Right atrium auricular region (tissue), 2 donors: Measurements from ENCODE around the gene ANKHD1. TPM values are rescaled to one million over a fixed set of nuclear protein-coding genes. Genes with fewer than 3 reads are reported as not detected.
"Not testable (repeated sequence)": the region's sequence is repeated elsewhere in the genome, so short reads cannot be mapped to it uniquely, and the experiment has no call there.

Experiments used
- DNase-seq: peaks from one replicate; pipeline ENCODE4 v3.0.0-alpha.2; 2019; ENCODE audit warnings: low spot score
- H3K27ac ChIP-seq, 2 donors: fragments of 200-600 bp; sonication (generic); 1 replicate in 1 of 2; 2 replicates in 1 of 2; pipeline ENCODE4 v1.5.1; 2016 to 2019
- H3K27me3 ChIP-seq, 2 donors: fragments of 200-600 bp; sonication (generic); one replicate each; pipeline versions ENCODE4 v1.5.1 to v1.6.0; 2017 to 2019
- H3K36me3 ChIP-seq: fragments of 200-600 bp; sonication (generic); one replicate; pipeline ENCODE4 v1.5.1; 2016
- H3K4me1 ChIP-seq, 2 donors: fragments of 200-600 bp; sonication (generic); one replicate each; pipeline versions ENCODE4 v1.5.1 to v1.6.0; 2017 to 2019
- H3K4me3 ChIP-seq, 2 donors: fragments of 200-600 bp; sonication (generic); 1 replicate in 1 of 2; 2 replicates in 1 of 2; pipeline ENCODE4 v1.5.1; 2017 to 2019; ENCODE audit warnings: mild to moderate bottlenecking in 1 of 2, moderate library complexity in 1 of 2
- H3K9me3 ChIP-seq, 2 donors: fragments of 200-600 bp; sonication (generic); one replicate each; pipeline ENCODE4 v1.5.1; 2019
- CTCF ChIP-seq, 2 donors: fragments of 200-600 bp; sonication (generic); IDR thresholded peaks; one replicate each; pipeline ENCODE4 v1.5.1; 2019; ENCODE audit warnings: antibody characterized with exemption in 2 of 2
- total RNA-seq, 2 donors: library from RNA; depleted of rRNA; stranded (reverse); fragments of >200 nt; gene quantifications; one replicate each; pipeline ENCODE4 v1.1.0, GENCODE V29; 2016

Gene ANKHD1
- total RNA-seq, 2 donors from 2014 or later = 50.4 to 58.6 TPM

GRCh38 chr5:140574165-140574564 lies 172.5 kb downstream of the ANKHD1 start:
- no peaks in the 10 kb centered on the region for H3K36me3 ChIP-seq
- no peak overlapping the region for H3K4me3 ChIP-seq
- no peaks in the 10 kb centered on the region for H3K27me3 ChIP-seq
- TF ChIP-seq CTCF (IDR thresholded peaks at IDR 0.05) = no peak
- H3K4me1 ChIP-seq = peaks cover 0 to 39% of the 10 kb centered on the region in 2 donors
- H3K9me3 ChIP-seq = no peaks in the 10 kb centered on the region
- H3K27ac ChIP-seq = no peak overlapping the region
- DNase-seq = no peak

- Histone ChIP-seq H3K27ac (no peak overlapping the region), H3K4me3 (no peak overlapping the region), H3K4me1 (peaks cover 0 to 27% of the 10 kb centered on the region in 2 donors), H3K27me3 (no peaks in the 10 kb centered on the region), H3K9me3 (no peaks in the 10 kb centered on the region), H3K36me3 (no peaks in the 10 kb centered on the region)
- no peak for DNase-seq
- peak in 1 of 2 donors; percentile 44 for TF ChIP-seq CTCF (IDR thresholded peaks at IDR 0.05)
These were observed 173.7 kb downstream of the ANKHD1 start for GRCh38 chr5:140575309-140575708.

- TF ChIP-seq CTCF (IDR thresholded peaks at IDR 0.05) = no peak
- Histone ChIP-seq H3K27ac (no peak overlapping the region), H3K4me3 (no peak overlapping the region), H3K4me1 (peaks cover 0 to 13% of the 10 kb centered on the region in 2 donors), H3K27me3 (no peaks in the 10 kb centered on the region), H3K36me3 (no peaks in the 10 kb centered on the region), H3K9me3 (no peaks in the 10 kb centered on the region)
- DNase-seq = no peak
These were observed 175.2 kb downstream of the ANKHD1 start for GRCh38 chr5:140576776-140577201.

- H3K4me1 ChIP-seq, H3K4me3 ChIP-seq, H3K27ac ChIP-seq, H3K9me3 ChIP-seq, H3K27me3 ChIP-seq, H3K36me3 ChIP-seq, DNase-seq: not testable (repeated sequence)
- TF ChIP-seq CTCF (IDR thresholded peaks at IDR 0.05) = peak in 1 of 2 donors; percentile 38
These were observed 177.6 kb downstream of the ANKHD1 start for GRCh38 chr5:140579188-140579747.

GRCh38 chr5:140587495-140587894 lies 185.9 kb downstream of the ANKHD1 start:
- DNase-seq = no peak
- Histone ChIP-seq H3K27me3 (no peaks in the 10 kb centered on the region), H3K4me3 (no peak overlapping the region), H3K36me3 (no peaks in the 10 kb centered on the region), H3K9me3 (no peaks in the 10 kb centered on the region), H3K4me1 (peaks cover 0 to 8% of the 10 kb centered on the region in 2 donors), H3K27ac (no peak overlapping the region)
- no peak for TF ChIP-seq CTCF (IDR thresholded peaks at IDR 0.05)
